ENCODE measurements around the gene ADARB2.

- TF ChIP-seq POLR2A (IDR thresholded peaks at IDR 0.05) (no peak), CTCF (IDR thresholded peaks at IDR 0.05) (no peak), POLR2AphosphoS5 (IDR thresholded peaks at IDR 0.05) (no peak)
Measured at GRCh38 chr10:1214071-1214675, 523.2 kb downstream of the ADARB2 start.
